ENCODE data around the gene RHBDD3.

The RHBDD3 gene

DNA sequence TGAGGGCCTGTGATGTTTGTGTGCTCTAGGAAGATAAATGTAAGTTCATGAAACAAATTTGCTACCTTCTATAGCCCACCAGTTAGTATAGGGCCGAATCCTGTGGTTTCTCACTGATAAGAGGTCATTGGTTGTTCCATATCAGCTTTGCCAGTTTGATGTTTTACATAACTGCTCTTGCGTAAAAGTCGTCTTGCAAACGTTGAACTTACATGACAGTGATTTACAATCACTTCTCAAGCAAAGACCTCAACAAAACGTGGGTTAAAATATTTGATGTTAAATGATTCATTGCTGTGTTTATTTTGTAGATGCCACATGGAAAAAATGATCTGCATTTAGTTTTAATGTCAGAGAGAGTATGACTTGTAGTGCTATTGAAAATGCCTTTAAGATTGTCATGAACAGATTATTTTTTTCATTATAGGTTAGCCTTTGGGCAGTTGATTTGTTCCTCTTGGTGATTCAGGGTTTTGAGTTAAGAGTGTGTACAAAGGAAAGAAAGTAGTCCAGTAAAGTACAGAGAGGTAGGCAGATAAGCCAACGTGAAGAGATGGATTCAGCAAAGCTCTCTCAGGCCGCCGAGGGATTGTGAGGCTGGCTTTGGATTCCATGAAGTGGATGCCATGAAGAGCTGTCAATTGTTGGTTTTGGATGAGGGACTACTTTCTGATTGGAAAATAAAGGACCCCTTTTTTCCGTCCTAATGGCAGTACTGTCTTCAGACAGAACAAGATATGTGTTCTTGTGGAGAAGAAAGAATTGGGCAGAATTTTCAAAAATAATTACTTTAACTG is 2.9 kb upstream of the RHBDD3 start:
- H3K4me1 Mint-ChIP-seq, result peaks cover 88% of the 10 kb centered on the region
- H3K27me3 Mint-ChIP-seq, result no peaks in the 10 kb centered on the region
- peaks cover 62% of the 10 kb centered on the region for H3K36me3 Mint-ChIP-seq (ENCODE audit: insufficient read depth)
- peak overlapping the region; percentile 75 for H3K27ac Mint-ChIP-seq (ENCODE audit: low read depth)
- H3K9me3 Mint-ChIP-seq, result no peaks in the 10 kb centered on the region
- peak overlapping the region; percentile 94 for H3K4me3 Mint-ChIP-seq
- DNase-seq (ENCODE audit: low spot score in 2 of 2) (no peak), ATAC-seq (replicated peaks; ENCODE audit: extremely low read depth, poor library complexity, severe bottlenecking) (no peak)

DNA sequence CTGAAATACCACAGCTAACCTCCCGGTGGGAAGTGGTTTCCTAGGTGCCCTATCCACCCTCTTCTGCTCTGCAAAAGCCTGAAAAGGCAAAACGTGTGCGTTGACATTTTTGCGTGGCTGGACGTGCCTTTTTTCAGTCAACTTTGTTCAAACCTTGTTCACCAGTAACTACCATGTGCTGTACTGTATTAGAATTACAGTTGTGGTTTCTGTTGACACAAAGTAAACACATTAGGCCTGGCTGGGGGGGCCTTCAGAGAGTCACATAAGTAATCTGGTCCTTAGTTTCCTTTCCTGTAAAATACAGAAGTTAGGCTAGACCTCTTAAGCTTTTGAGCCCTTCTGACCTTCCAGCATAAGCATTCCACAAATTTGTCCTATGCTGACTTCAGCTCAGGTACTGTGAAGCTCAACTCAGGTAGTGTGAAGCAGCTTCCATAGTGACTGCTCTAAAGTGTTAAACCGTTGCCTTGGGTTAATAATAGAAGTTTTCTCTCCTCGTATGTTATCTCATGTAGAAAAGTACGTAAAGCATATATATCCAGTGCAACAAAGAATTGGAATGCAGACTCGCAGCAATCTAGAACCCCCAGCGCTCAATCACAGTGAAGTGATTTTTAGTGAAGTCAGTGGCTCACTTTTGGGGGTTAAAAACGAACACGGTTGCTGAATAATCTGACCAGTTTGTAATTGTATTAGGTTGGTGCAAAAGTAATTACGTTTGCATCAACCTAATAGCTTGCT is 2.1 kb upstream of the RHBDD3 start:
- DNase-seq (ENCODE audit: low spot score in 2 of 2) (no peak), ATAC-seq (replicated peaks; ENCODE audit: extremely low read depth, poor library complexity, severe bottlenecking) (no peak)
- Mint-ChIP-seq H3K4me3 (peak overlapping the region; percentile 94), H3K27me3 (no peaks in the 10 kb centered on the region), H3K9me3 (no peaks in the 10 kb centered on the region), H3K27ac (ENCODE audit: low read depth) (peak overlapping the region; percentile 99), H3K4me1 (peaks cover 80% of the 10 kb centered on the region), H3K36me3 (ENCODE audit: insufficient read depth) (peaks cover 54% of the 10 kb centered on the region)

DNA sequence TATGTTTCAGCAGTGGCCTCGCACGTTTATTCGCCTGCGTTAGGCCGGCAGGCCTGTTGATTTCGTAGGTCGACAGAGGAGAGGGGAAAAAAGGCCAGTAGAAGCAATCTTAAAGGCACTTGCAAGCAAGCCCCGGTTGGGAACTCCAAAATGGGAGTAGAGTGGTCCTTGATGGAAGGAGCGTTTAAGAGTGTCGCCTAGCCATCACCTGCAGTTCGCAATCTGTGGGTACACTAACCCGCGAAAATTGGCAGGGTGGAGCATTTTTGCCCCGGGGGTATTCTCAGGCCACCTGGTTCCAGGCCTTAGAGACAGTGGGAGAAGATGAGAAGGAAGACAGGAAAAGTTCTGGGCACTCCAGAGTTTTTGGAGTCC is 1.4 kb upstream of the RHBDD3 start:
- ATAC-seq (replicated peaks; ENCODE audit: extremely low read depth, poor library complexity, severe bottlenecking) (no peak), DNase-seq (ENCODE audit: low spot score in 2 of 2) (no peak)
- Mint-ChIP-seq H3K9me3 (no peaks in the 10 kb centered on the region), H3K27ac (ENCODE audit: low read depth) (peak overlapping the region; percentile 99), H3K36me3 (ENCODE audit: insufficient read depth) (peaks cover 49% of the 10 kb centered on the region), H3K27me3 (no peaks in the 10 kb centered on the region), H3K4me3 (peak overlapping the region; percentile 94), H3K4me1 (peaks cover 74% of the 10 kb centered on the region)

DNA sequence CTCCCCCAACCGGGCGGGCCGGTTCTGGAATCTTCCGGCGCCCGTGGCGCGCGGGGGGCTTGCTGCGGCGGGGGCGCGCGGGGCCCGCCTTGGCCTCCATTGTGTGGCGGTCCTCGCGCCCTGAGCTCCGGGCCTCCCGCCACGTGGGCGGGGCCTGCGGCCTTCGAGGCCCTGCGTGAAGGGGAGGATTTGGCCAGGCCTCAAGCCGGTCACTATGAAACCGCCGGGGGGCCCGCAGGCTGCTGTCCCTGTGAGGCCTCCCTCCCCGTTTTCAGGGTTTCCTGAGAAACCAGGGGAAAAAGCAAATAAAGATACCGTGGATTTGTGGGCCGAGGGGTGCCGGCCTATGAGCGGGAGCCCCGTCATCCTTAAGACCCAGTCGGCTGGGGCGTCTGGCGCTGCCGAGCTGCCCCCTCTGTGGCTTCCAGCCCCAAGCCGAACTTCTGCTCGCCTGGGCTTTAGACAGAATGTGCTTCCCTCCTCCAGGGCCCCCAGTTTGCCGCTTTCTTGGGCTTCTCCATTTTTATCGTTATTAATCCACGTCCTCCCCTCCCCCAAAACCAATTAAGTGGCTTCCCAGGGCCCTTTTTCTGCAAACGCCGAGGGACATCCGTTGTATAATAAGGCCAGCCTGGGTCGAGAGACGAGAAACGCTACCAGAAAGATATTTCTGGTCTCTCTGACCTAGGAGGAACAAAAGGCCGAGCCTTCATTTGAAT is 889 bp upstream of the RHBDD3 start:
- no peaks in the 10 kb centered on the region for H3K9me3 Mint-ChIP-seq
- peaks cover 43% of the 10 kb centered on the region for H3K36me3 Mint-ChIP-seq (ENCODE audit: insufficient read depth)
- H3K27ac Mint-ChIP-seq (ENCODE audit: low read depth), result peak overlapping the region; percentile 99
- peaks cover 68% of the 10 kb centered on the region for H3K4me1 Mint-ChIP-seq
- ATAC-seq (replicated peaks; ENCODE audit: extremely low read depth, poor library complexity, severe bottlenecking) (peak; percentile 8), DNase-seq (ENCODE audit: low spot score in 2 of 2) (peak in 1 of 2 donors; percentile 23)
- H3K27me3 Mint-ChIP-seq, result no peaks in the 10 kb centered on the region
- peak overlapping the region; percentile 94 for H3K4me3 Mint-ChIP-seq

DNA sequence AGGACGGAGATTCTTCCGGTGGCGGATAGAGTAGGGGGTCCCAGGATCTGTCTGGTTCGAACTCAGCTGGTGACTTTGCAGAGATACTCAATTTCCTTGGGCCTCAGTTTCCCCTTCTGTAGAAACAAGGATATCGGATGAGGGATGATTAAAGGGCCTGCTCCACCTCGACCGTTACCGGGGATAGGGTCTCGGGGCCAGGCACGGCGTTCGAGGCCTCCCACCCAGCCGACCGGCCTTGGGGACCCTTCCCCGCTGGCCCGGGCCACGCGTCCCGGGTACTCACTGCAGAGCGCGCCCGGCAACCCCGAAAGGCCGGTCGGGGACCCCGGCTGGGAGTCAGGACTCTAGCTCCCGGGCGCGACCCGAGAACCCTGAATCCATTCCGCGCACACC is 321 bp downstream of the RHBDD3 start:
- H3K27me3 Mint-ChIP-seq, result no peaks in the 10 kb centered on the region
- H3K4me1 Mint-ChIP-seq, result peaks cover 56% of the 10 kb centered on the region
- H3K4me3 Mint-ChIP-seq, result peak overlapping the region; percentile 94
- DNase-seq (ENCODE audit: low spot score in 2 of 2), result no peak
- H3K36me3 Mint-ChIP-seq (ENCODE audit: insufficient read depth), result peaks cover 37% of the 10 kb centered on the region
- peak; percentile 33 for ATAC-seq (replicated peaks; ENCODE audit: extremely low read depth, poor library complexity, severe bottlenecking)
- H3K27ac Mint-ChIP-seq (ENCODE audit: low read depth), result peak overlapping the region; percentile 99
- no peaks in the 10 kb centered on the region for H3K9me3 Mint-ChIP-seq

DNA sequence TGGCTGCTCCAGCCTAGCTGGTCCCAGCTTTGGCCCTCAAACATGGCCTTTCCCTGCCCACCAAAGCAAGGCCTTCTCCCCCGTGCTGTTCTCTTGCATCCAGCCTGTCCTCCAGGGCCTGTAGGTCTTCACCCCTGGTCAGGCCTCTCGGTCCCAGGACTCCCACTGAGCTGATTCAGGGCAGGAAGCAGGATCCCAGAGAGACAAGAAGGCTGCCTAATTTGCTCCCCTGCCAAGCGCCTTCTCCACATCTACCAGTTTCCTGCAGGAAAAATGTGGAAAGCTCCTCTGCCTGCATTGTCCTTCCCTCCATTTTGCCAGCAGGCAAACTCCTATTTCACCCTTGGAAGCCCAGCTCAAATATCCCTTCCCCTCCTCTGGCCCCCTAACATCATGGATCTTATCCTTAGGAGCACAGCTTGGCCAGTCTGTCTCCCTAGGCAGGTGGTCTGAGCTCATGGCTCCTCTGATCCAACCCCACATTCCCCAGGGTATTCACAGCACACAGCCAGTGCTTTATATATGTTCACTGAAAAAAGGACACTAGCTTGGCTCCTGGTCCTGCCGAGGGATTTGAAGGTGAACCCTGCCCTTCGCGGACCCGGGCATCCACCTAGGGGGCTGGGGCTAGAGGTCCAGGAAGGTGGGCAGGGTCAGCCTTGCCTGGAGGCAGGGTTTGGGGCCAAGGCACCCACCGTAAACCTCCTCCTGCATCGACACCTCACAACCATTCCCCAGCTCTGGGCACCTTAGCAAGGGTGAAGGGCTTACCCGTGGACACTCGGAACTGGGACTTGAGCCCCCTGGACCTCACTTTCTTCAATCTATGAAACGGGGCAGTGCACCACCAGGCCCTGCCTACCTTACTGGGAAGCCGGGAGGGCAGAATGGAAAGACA is 968 bp downstream of the RHBDD3 start:
- Mint-ChIP-seq H3K9me3 (no peaks in the 10 kb centered on the region), H3K27me3 (no peaks in the 10 kb centered on the region), H3K4me1 (peaks cover 50% of the 10 kb centered on the region), H3K36me3 (ENCODE audit: insufficient read depth) (peaks cover 30% of the 10 kb centered on the region), H3K4me3 (peak overlapping the region; percentile 94), H3K27ac (ENCODE audit: low read depth) (peak overlapping the region; percentile 99)
- ATAC-seq (replicated peaks; ENCODE audit: extremely low read depth, poor library complexity, severe bottlenecking) (no peak), DNase-seq (ENCODE audit: low spot score in 2 of 2) (no peak)

DNA sequence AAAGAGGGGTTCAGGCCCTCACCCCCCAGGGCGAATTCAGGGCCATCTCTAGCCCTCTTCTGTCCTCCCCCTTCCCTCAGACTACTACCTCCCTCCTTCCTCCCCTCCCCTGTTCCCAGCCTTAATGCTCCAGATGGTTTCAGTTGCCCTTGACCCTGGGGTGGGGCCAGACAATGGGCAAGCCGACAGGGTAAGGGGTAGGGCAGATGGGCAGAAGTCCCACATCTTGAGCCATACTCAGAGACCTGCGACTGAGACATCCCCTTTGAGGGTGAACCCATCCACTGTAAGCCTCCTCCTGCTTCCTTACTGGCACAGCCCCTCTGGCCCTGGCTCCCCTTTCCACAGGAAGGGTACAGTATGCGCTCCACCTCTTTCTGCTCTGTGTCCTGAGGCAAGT is 1.9 kb downstream of the RHBDD3 start:
- H3K9me3 Mint-ChIP-seq, result no peaks in the 10 kb centered on the region
- peaks cover 42% of the 10 kb centered on the region for H3K4me1 Mint-ChIP-seq
- H3K27ac Mint-ChIP-seq (ENCODE audit: low read depth), result no peak overlapping the region
- no peak overlapping the region for H3K4me3 Mint-ChIP-seq
- no peak for DNase-seq (ENCODE audit: low spot score in 2 of 2)
- no peak for ATAC-seq (replicated peaks; ENCODE audit: extremely low read depth, poor library complexity, severe bottlenecking)
- H3K36me3 Mint-ChIP-seq (ENCODE audit: insufficient read depth), result peaks cover 26% of the 10 kb centered on the region
- H3K27me3 Mint-ChIP-seq, result no peaks in the 10 kb centered on the region

DNA sequence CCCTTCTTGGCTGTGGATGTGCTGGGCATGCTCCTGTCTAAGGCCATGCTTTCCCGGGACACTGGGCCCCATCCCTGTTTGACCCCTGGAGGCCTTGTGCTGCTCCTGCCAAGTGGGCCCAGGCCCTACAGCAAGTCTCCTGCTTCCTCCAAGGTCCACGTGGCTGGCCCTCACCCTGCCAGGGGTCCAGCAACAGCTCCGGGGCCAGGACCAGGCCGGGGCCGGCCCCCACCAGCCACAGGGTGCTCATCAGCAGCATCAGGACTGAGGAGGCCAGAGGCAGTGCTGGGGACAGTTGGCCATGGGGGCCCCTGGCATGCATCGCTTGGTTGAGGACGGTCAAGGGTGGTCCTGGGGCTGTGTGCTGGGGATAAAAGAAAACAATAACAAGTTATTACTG is 2.5 kb downstream of the RHBDD3 start:
- Mint-ChIP-seq H3K36me3 (ENCODE audit: insufficient read depth) (peaks cover 22% of the 10 kb centered on the region), H3K4me3 (no peak overlapping the region), H3K9me3 (no peaks in the 10 kb centered on the region), H3K27ac (ENCODE audit: low read depth) (no peak overlapping the region), H3K4me1 (peaks cover 36% of the 10 kb centered on the region), H3K27me3 (no peaks in the 10 kb centered on the region)
- ATAC-seq (replicated peaks; ENCODE audit: extremely low read depth, poor library complexity, severe bottlenecking), result no peak
- DNase-seq (ENCODE audit: low spot score in 2 of 2), result no peak

DNA sequence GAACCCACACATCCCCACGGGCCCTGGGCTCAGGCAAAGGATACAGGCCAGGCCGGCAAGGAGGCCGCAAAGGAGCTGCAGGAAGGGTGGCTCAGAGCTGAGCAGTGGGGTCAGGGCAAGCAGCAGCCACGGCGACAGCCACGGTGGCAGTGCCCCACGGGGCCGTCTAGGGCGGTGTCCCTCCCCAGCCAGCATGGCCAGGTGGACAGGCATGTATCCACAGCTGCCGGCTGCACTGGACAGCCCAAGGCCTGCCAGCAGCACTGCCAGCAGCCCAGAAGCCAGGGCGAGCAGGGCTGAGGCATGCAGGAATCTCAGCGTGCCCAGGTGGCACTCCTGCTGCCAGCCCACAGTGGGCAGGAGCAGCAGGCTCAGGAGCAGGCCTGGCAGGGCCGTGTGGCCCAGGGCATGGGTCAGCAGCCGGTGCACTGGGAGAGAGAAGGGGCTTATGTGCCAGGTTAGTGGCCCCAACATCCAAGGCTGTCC is 3.9 kb downstream of the RHBDD3 start:
- Mint-ChIP-seq H3K36me3 (ENCODE audit: insufficient read depth) (peaks cover 19% of the 10 kb centered on the region), H3K27me3 (no peaks in the 10 kb centered on the region), H3K27ac (ENCODE audit: low read depth) (no peak overlapping the region), H3K9me3 (no peaks in the 10 kb centered on the region), H3K4me1 (peaks cover 22% of the 10 kb centered on the region), H3K4me3 (no peak overlapping the region)
- no peak for DNase-seq (ENCODE audit: low spot score in 2 of 2)
- ATAC-seq (replicated peaks; ENCODE audit: extremely low read depth, poor library complexity, severe bottlenecking), result no peak

DNA sequence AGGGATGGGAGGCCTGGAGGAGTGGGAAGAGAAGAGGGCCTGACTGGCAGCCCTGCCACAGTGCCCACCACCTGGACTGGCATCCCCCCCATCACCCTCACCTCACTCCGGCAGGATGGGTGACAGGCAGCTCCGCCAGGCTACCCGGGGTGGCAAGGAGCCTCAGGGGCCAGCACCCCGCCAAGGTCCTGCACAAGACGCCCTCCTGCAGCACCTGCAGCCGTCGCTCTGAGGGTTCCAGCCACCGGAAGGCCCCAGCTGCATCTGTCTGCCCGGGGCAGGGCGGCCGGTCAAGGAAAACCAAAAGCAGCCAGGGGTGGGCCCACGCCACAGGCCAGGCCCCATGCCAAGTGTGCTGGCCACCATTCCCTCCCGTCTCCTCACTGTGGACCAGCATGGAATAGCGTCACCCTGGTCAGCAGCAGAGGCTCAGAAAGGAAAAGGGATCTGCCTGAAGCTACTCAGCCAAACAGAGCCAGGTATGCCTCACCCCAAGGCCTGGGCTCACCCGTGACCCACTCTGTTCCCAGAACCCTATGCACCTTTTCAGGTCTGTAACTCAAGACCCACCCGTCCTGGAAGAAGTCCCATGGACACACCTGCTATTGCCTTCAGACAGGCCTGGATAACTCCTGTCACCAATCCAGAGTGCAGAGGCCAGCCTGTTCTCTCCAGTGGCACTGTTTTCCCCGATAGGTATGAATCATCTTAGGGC is 7.0 kb downstream of the RHBDD3 start:
- DNase-seq (ENCODE audit: low spot score in 2 of 2) (no peak), ATAC-seq (replicated peaks; ENCODE audit: extremely low read depth, poor library complexity, severe bottlenecking) (no peak)
- no peaks in the 10 kb centered on the region for H3K9me3 Mint-ChIP-seq
- H3K27me3 Mint-ChIP-seq, result no peaks in the 10 kb centered on the region
- no peak overlapping the region for H3K4me3 Mint-ChIP-seq
- no peaks in the 10 kb centered on the region for H3K4me1 Mint-ChIP-seq
- no peak overlapping the region for H3K27ac Mint-ChIP-seq (ENCODE audit: low read depth)
- H3K36me3 Mint-ChIP-seq (ENCODE audit: insufficient read depth), result peaks cover 7% of the 10 kb centered on the region

DNA sequence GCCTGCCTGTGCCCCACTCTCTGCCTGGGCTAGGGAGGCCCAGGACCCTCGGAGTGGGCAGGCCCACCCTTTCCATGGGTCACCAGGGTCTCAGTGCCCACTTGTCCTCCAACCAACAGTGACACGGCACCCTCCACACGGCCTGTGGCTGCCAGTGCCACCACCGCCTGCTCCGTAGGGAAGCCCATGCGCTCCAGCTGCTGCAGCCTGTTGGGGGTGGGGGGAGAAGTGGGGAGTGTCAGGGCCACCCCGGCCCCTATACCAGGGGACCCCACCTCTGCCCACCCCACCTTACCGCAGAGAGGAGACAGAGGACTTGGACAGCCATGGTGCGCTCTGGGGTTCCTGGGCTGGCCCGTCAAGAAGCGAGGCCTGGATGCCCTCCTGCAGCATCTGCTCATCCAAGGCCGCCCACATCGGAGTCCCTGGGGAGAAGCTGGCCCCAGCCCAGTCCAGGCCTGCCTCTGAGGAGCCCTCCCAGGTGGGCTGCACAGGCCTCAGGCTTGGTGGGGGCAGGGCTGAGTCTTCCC is 7.7 kb downstream of the RHBDD3 start:
- Mint-ChIP-seq H3K27me3 (no peaks in the 10 kb centered on the region), H3K27ac (ENCODE audit: low read depth) (no peak overlapping the region), H3K36me3 (ENCODE audit: insufficient read depth) (peaks cover 7% of the 10 kb centered on the region), H3K9me3 (no peaks in the 10 kb centered on the region), H3K4me1 (no peaks in the 10 kb centered on the region), H3K4me3 (no peak overlapping the region)
- no peak for DNase-seq (ENCODE audit: low spot score in 2 of 2)
- ATAC-seq (replicated peaks; ENCODE audit: extremely low read depth, poor library complexity, severe bottlenecking), result no peak
